ENCODE data around the gene ZFP42.
"Not testable (repeated sequence)": the region's sequence is repeated elsewhere in the genome, so short reads cannot be mapped to it uniquely, and the experiment has no call there.

ZFP42 gene

GRCh38 chr4:187995322-187996207, at the start of gene ZFP42:
ZFP42 (plus strand) TSS chr4:187995771; CDS start chr4:188002808, 7,037 bp downstream.
- DNase-seq (ENCODE audit: low read depth): no peak

GRCh38 chr4:187961171-187961570, 34.4 kb upstream of the ZFP42 start:
- no peak for DNase-seq (ENCODE audit: low read depth)

DNA sequence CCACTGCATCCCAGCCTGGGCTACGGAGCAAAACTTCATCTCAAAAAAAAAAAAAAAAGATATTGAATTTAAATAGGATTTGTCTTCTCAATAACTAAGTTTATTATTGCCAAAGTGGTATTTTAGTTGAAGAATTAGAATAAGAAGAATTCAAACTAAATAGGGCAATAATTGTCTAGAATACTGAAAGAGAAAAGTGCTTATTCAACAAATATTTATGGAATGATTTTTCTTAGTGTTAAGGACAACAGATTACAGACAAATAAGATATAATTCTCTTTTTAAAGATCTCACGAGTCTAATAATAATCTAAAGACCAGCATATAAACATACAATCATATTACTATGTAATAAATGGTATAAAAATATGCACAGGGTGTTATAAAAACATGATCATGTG, 33.6 kb upstream of the ZFP42 start:
- DNase-seq (ENCODE audit: low read depth): no peak

DNA sequence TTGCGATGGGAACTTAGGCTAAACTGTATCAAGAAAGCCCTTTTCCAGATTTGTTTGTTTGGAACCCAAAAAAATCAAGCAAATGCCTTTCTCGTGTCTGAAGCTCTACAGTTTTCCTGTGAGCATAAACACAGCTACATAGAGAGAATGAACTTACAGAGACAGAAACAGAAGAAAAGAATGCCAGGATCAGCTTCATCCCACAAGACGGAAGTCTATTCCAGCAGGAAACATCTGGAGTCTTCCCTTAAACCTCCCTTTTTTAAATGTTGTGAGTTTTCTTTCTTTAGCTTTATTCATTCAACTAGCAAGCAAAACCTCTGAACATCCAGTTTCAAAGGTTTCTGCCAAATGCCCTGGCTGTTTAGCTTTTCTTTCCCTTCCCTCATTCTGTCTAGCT, 32.6 kb upstream of the ZFP42 start:
- DNase-seq (ENCODE audit: low read depth): no peak

DNA sequence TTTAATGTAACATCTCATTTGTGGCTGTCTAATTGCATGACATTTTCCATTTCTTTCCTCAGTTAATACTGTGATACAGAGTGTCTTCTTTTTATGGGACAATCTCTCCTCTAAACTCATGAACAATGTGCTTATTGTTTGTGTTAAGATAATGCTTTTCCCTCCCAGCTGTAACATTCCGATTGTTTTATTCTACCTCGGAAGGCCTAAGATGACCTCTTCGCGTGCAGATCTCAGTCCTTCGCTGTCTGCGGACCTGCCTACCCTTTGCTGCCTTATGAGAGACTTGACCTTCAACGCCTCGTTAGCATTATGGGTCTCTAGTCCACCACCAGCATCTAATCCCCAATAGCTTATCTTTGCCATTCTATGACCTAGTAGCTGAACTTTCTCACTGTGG, 29.8 kb upstream of the ZFP42 start:
- no peak for DNase-seq (ENCODE audit: low read depth)

DNA sequence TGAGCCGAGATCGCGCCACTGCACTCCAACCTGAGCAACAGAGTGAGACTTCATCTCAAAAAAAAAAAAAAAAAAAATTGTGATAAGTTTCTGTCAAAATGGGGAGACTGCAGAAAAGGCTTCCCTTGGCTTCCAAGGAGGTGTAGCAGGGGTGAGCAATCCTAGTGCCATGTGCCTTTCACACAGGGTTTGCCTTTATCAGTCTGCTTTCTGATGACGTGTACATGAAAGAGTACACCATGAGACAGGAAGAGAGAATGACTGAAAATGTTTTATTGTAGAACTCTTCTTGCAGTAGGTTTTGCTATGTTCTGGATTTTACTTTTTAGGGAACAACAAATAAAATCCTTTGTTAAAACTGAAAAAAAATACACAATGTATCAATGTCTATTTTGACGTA, 23.4 kb upstream of the ZFP42 start:
- no peak for DNase-seq (ENCODE audit: low read depth)

GRCh38 chr4:187983746-187984145, 11.8 kb upstream of the ZFP42 start:
- no peak for DNase-seq (ENCODE audit: low read depth)

- no peak for DNase-seq (ENCODE audit: low read depth)
These were observed 2.6 kb upstream of the ZFP42 start for GRCh38 chr4:187992971-187993370.

- no peak for DNase-seq (ENCODE audit: low read depth)
These were observed 1.7 kb upstream of the ZFP42 start for GRCh38 chr4:187993827-187994226.

DNA sequence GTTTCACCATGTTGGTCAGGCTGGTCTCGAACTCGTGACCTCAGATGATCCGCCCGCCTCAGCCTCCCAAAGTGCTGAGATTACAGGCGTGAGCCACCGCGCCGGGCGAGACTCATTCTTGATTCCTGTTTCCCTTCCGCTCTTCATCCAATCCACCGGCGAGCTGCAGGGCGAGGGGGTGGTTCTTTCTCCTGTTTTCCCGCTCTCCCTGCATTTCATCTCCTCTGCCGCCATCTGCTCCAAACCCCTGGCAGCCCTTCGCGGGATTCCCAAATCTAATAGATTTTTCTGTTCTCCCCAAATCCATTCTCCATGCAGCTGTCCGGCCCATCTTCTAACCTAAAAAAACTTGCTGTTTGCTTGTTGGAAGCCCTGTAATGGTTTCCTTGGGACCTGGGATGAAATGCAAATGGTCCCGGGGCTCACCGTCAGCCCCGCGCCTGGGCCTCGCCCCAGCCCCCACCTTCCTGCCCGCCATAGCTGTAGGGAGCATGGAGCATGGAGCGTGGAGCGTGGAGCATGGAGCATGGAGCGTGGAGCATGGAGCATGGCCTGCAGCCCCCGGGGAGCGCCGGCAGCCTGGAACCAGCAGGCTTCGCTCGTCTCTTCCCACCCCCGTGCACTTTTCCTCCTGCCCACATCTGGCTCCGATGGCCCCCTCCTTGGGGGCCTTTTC, 1.1 kb downstream of the ZFP42 start:
- no peak for DNase-seq (ENCODE audit: low read depth)

- DNase-seq (ENCODE audit: low read depth): not testable (repeated sequence)
These were observed 2.4 kb downstream of the ZFP42 start for GRCh38 chr4:187997991-187998390.

GRCh38 chr4:187999406-187999932, 3.9 kb downstream of the ZFP42 start:
- DNase-seq (ENCODE audit: low read depth): no peak

DNA sequence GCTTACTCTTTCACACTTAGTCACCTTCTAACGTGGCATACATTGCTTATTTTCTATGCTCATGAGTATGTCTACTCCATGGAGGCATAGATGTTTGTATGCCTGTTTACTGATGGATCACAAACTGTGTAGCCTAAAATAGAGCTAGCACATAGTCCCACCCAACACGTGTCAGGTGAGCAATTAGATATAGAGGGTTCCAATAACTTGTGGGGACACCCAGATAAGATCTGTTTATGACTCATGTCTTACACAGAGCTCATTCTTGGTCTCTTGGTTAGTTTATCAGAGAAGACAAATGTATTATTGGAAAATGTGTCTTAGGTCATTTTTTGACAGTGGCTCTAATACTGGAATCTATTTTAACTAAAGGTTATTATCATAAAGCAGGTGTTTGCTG, 6.8 kb downstream of the ZFP42 start:
- no peak for DNase-seq (ENCODE audit: low read depth)

DNA sequence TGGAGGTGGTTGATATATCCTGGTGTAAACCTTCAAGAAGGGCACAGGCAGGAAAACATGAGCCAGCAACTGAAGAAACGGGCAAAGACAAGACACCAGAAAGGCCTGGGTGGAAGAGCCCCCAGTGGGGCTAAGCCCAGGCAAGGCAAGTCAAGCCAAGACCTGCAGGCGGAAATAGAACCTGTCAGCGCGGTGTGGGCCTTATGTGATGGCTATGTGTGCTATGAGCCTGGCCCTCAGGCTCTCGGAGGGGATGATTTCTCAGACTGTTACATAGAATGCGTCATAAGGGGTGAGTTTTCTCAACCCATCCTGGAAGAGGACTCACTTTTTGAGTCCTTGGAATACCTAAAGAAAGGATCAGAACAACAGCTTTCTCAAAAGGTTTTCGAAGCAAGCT, 7.2 kb downstream of the ZFP42 start:
- no peak for DNase-seq (ENCODE audit: low read depth)

- DNase-seq (ENCODE audit: low read depth): no peak
These were observed 10.0 kb downstream of the ZFP42 start for GRCh38 chr4:188005561-188005960.

DNA sequence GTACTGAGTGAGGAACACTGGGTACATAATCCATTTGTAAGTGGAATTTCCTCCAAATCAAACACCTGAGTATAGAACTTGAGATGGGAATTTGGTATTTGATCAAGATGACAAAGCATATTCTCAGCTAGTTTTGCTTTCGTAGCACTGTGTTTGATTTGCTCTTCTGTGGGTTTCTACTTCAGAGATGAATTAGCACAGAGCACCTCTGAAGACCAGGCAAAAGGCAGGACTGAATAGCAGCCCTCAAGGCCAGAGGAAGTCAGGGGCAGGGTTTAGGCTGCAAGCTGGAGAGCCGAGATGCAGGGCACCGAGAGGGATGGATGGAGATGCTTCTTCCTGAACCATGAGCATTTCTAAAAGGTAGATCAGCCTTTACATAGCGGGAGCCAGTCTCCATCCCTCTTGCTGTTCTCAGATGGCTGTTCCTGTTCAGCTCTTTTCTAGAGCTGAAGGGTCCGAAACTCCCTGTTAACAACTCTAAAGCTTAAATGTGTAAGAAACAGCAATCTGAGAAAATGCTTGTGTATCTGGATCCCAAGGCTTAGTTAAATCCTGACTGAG, 10.8 kb downstream of the ZFP42 start:
- DNase-seq (ENCODE audit: low read depth): no peak

DNA sequence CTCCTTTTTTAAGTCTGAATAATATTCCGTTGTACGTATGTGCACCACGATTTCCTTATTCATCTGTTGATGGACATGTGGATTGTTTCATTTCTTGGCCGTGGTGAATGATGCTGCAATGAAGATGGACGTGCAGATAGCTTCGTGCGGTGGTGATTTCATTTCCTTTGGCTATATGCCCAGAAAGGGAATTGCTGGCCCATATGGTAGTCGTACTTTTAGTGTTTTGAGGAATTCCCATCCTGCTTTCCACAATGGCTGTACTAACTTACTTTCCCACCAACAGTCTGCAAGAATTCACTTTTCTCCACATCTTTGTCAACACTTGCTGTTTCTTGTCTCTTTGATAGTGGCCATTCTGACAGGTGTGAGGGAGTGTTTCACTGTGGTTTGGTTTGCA, 12.8 kb downstream of the ZFP42 start:
- DNase-seq (ENCODE audit: low read depth): no peak

DNA sequence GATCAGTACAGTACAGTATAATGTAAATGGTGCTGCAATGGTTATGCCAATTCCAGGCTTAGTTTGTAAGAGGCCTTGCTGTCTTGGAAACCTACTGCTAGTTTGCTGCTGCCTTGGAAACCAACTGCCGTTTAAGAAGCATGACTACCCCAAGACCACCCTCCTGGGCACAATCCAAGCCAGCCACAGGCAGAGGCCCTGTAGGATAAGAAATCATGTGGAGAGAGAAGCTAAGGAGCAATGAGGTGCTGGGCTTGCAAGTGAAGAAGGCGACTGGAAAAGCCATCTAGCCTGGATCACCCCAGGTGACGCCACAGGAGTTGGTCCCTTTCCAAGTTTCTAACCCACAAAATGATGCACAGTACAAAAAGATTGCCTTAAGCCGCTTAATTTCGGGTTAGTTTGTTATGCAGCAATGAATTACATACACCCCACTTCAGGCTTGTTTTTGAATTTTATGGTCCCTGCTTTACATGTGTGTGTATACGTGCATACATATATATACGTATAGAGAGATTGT, 16.9 kb downstream of the ZFP42 start:
- DNase-seq (ENCODE audit: low read depth): no peak

DNA sequence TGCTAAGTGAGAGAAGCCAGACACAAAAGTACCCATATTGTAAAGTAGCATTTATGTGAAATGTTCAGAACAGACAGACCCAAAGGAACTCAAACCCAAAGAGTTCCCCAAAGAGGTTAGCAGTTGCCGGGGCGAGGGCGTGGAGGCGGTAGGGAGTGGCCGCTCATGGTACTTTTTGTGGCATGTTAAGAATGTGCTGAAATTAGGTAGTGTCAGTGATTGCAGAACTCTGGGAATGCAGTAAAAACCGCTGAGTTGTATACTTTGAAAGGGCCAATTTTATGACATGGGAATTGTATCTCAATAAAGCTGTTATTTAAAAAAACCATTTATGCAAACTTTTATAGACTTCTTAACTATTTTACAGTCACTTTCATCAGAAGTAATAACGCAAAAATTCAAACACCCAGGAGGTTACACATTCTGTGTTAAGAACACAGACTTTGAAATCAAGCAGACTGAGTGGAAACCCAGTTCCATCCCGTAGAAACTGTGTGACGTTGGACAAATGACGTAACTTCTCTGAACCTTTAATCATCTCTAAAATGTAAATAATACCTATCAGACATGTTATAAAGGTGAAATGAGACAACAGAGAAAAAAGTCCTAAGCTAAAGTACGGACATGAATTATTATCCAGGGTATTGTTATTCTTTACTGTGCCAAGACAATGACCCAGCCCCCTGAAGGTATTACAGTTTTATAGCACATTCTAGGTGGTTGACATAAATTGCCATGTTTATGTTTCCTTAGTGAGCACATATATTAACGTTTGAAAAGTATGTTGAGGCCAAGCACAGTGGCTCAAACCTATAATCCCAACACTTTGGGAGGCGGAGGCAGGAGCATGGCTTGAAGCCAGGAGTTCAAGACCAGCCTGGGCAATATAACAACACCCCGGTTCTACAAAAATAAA, 19.7 kb downstream of the ZFP42 start:
- DNase-seq (ENCODE audit: low read depth): no peak

DNA sequence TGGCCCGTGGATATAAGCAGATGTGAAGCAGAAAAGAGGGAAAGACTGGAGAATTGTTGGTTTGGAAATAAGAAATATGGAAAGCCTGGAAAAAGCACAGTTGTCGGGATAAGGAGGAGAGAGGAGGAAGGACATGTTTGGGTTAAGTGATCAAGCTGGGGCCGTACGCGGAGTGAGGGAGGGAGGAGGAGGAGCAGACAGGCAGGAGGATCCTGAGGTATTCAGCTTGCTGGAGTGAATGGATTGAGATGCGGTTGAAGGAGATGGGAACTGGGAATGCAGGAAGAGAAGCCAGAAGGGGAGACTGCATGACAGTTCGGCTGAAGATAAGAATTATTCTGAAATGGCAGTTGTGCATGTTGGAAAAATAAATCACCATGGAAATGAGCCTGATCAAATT, 21.2 kb downstream of the ZFP42 start:
- DNase-seq (ENCODE audit: low read depth): no peak

DNA sequence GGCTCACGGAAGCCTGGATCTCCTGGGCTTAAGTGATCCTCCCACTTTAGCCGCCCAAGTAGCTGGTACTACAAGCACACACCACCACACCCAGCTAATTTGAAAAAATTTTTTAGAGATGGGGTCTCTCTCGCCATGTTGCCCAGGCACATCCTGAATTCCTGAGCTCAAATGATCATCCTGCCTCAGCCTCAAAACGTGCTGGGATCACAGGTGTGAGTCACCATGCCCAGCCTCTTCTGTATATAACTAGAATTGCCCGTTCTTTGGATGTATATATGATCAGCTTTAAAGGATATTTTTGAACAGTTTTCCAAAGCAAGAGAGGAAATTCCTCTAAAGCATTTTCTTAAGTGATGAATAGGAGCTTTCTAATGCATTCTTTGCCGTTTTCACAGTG, 22.7 kb downstream of the ZFP42 start:
- no peak for DNase-seq (ENCODE audit: low read depth)

All from activated T-cell treated with anti-CD3 and anti-CD28 coated beads for 24 hours (primary cell).